ENCODE measurements around the gene OOSP3.
"Not testable (repeated sequence)": the region's sequence is repeated elsewhere in the genome, so short reads cannot be mapped to it uniquely, and the experiment has no call there.

Gene OOSP3

GRCh38 chr11:59877325-59877724, 1.3 kb upstream of the OOSP3 start:
- Histone ChIP-seq H3K9ac (ENCODE audit: low read length) (no peak overlapping the region), H3K9me3 (ENCODE audit: low read length) (no peaks in the 10 kb centered on the region), H3K27ac (ENCODE audit: low read depth, low read length) (no peak overlapping the region), H3K4me3 (ENCODE audit: low read depth in 1 of 2, low read length in 2 of 2) (no peak overlapping the region), H3K27me3 (ENCODE audit: control insufficient read depth in 1 of 2, insufficient read depth in 2 of 2, low read length in 2 of 2) (no peaks in the 10 kb centered on the region), H3K4me1 (ENCODE audit: insufficient read depth, low read length) (no peaks in the 10 kb centered on the region), H3K36me3 (ENCODE audit: insufficient read depth, low read length) (no peaks in the 10 kb centered on the region)

GRCh38 chr11:59877784-59878183, 798 bp upstream of the OOSP3 start:
- Histone ChIP-seq H3K27ac (ENCODE audit: low read depth, low read length) (no peak overlapping the region), H3K4me1 (ENCODE audit: insufficient read depth, low read length) (no peaks in the 10 kb centered on the region), H3K9ac (ENCODE audit: low read length) (no peak overlapping the region), H3K27me3 (ENCODE audit: control insufficient read depth in 1 of 2, insufficient read depth in 2 of 2, low read length in 2 of 2) (no peaks in the 10 kb centered on the region), H3K4me3 (ENCODE audit: low read depth in 1 of 2, low read length in 2 of 2) (no peak overlapping the region), H3K9me3 (ENCODE audit: low read length) (no peaks in the 10 kb centered on the region), H3K36me3 (ENCODE audit: insufficient read depth, low read length) (no peaks in the 10 kb centered on the region)

GRCh38 chr11:59879567-59879966, 985 bp downstream of the OOSP3 start:
- Histone ChIP-seq H3K36me3 (ENCODE audit: insufficient read depth, low read length) (no peaks in the 10 kb centered on the region), H3K27ac (ENCODE audit: low read depth, low read length) (no peak overlapping the region), H3K9ac (ENCODE audit: low read length) (no peak overlapping the region), H3K4me3 (ENCODE audit: low read depth in 1 of 2, low read length in 2 of 2) (no peak overlapping the region), H3K4me1 (ENCODE audit: insufficient read depth, low read length) (no peaks in the 10 kb centered on the region), H3K27me3 (ENCODE audit: control insufficient read depth in 1 of 2, insufficient read depth in 2 of 2, low read length in 2 of 2) (no peaks in the 10 kb centered on the region), H3K9me3 (ENCODE audit: low read length) (no peaks in the 10 kb centered on the region)

GRCh38 chr11:59883597-59883996, 5.0 kb downstream of the OOSP3 start:
- no peak overlapping the region for H3K9ac ChIP-seq (ENCODE audit: low read length)
- no peak overlapping the region for H3K4me3 ChIP-seq (ENCODE audit: low read depth in 1 of 2, low read length in 2 of 2)
- H3K27me3 ChIP-seq (ENCODE audit: control insufficient read depth in 1 of 2, insufficient read depth in 2 of 2, low read length in 2 of 2) = no peaks in the 10 kb centered on the region
- no peaks in the 10 kb centered on the region for H3K9me3 ChIP-seq (ENCODE audit: low read length)
- H3K36me3 ChIP-seq (ENCODE audit: insufficient read depth, low read length) = no peaks in the 10 kb centered on the region
- no peaks in the 10 kb centered on the region for H3K4me1 ChIP-seq (ENCODE audit: insufficient read depth, low read length)
- no peak overlapping the region for H3K27ac ChIP-seq (ENCODE audit: low read depth, low read length)

- H3K4me1 ChIP-seq (ENCODE audit: insufficient read depth, low read length); H3K36me3 ChIP-seq (ENCODE audit: insufficient read depth, low read length); H3K4me3 ChIP-seq (ENCODE audit: low read depth in 1 of 2, low read length in 2 of 2); H3K27me3 ChIP-seq (ENCODE audit: control insufficient read depth in 1 of 2, insufficient read depth in 2 of 2, low read length in 2 of 2); H3K27ac ChIP-seq (ENCODE audit: low read depth, low read length); H3K9me3 ChIP-seq (ENCODE audit: low read length); H3K9ac ChIP-seq (ENCODE audit: low read length): not testable (repeated sequence)
These were observed 8.6 kb downstream of the OOSP3 start for GRCh38 chr11:59887156-59887555.

- no peaks in the 10 kb centered on the region for H3K36me3 ChIP-seq (ENCODE audit: insufficient read depth, low read length)
- no peaks in the 10 kb centered on the region for H3K9me3 ChIP-seq (ENCODE audit: low read length)
- no peak overlapping the region for H3K4me3 ChIP-seq (ENCODE audit: low read depth in 1 of 2, low read length in 2 of 2)
- no peaks in the 10 kb centered on the region for H3K4me1 ChIP-seq (ENCODE audit: insufficient read depth, low read length)
- H3K9ac ChIP-seq (ENCODE audit: low read length) = no peak overlapping the region
- no peak overlapping the region for H3K27ac ChIP-seq (ENCODE audit: low read depth, low read length)
- H3K27me3 ChIP-seq (ENCODE audit: control insufficient read depth in 1 of 2, insufficient read depth in 2 of 2, low read length in 2 of 2) = no peaks in the 10 kb centered on the region
These were observed 13.2 kb downstream of the OOSP3 start for GRCh38 chr11:59891781-59892181.

GRCh38 chr11:59894616-59895015, 16.0 kb downstream of the OOSP3 start:
- no peak overlapping the region for H3K4me3 ChIP-seq (ENCODE audit: low read depth in 1 of 2, low read length in 2 of 2)
- no peaks in the 10 kb centered on the region for H3K4me1 ChIP-seq (ENCODE audit: insufficient read depth, low read length)
- H3K9me3 ChIP-seq (ENCODE audit: low read length) = no peaks in the 10 kb centered on the region
- H3K36me3 ChIP-seq (ENCODE audit: insufficient read depth, low read length) = no peaks in the 10 kb centered on the region
- H3K27me3 ChIP-seq (ENCODE audit: control insufficient read depth in 1 of 2, insufficient read depth in 2 of 2, low read length in 2 of 2) = no peaks in the 10 kb centered on the region
- H3K27ac ChIP-seq (ENCODE audit: low read depth, low read length) = no peak overlapping the region
- H3K9ac ChIP-seq (ENCODE audit: low read length) = no peak overlapping the region

- H3K36me3 ChIP-seq (ENCODE audit: insufficient read depth, low read length) = no peaks in the 10 kb centered on the region
- no peak overlapping the region for H3K4me3 ChIP-seq (ENCODE audit: low read depth in 1 of 2, low read length in 2 of 2)
These were observed 19.5 kb downstream of the OOSP3 start for GRCh38 chr11:59898046-59898445.

GRCh38 chr11:59898650-59899049, 20.1 kb downstream of the OOSP3 start:
- Histone ChIP-seq H3K9ac (ENCODE audit: low read length) (no peak overlapping the region), H3K9me3 (ENCODE audit: low read length) (no peaks in the 10 kb centered on the region), H3K4me1 (ENCODE audit: insufficient read depth, low read length) (no peaks in the 10 kb centered on the region), H3K27me3 (ENCODE audit: control insufficient read depth in 1 of 2, insufficient read depth in 2 of 2, low read length in 2 of 2) (no peaks in the 10 kb centered on the region), H3K4me3 (ENCODE audit: low read depth in 1 of 2, low read length in 2 of 2) (no peak overlapping the region), H3K27ac (ENCODE audit: low read depth, low read length) (no peak overlapping the region), H3K36me3 (ENCODE audit: insufficient read depth, low read length) (no peaks in the 10 kb centered on the region)

More at GRCh38 chr11:59898046-59898445, 19.5 kb downstream of the OOSP3 start:
- Histone ChIP-seq H3K4me1 (ENCODE audit: insufficient read depth, low read length) (no peaks in the 10 kb centered on the region), H3K9ac (ENCODE audit: low read length) (no peak overlapping the region), H3K27ac (ENCODE audit: low read depth, low read length) (no peak overlapping the region), H3K27me3 (ENCODE audit: control insufficient read depth in 1 of 2, insufficient read depth in 2 of 2, low read length in 2 of 2) (no peaks in the 10 kb centered on the region), H3K9me3 (ENCODE audit: low read length) (no peaks in the 10 kb centered on the region)

GRCh38 chr11:59899532-59899931, 20.9 kb downstream of the OOSP3 start:
- Histone ChIP-seq H3K27me3 (ENCODE audit: control insufficient read depth in 1 of 2, insufficient read depth in 2 of 2, low read length in 2 of 2) (no peaks in the 10 kb centered on the region), H3K36me3 (ENCODE audit: insufficient read depth, low read length) (no peaks in the 10 kb centered on the region), H3K4me1 (ENCODE audit: insufficient read depth, low read length) (no peaks in the 10 kb centered on the region), H3K27ac (ENCODE audit: low read depth, low read length) (no peak overlapping the region), H3K4me3 (ENCODE audit: low read depth in 1 of 2, low read length in 2 of 2) (no peak overlapping the region), H3K9ac (ENCODE audit: low read length) (no peak overlapping the region), H3K9me3 (ENCODE audit: low read length) (no peaks in the 10 kb centered on the region)

- no peak overlapping the region for H3K27ac ChIP-seq (ENCODE audit: low read depth, low read length)
- H3K4me1 ChIP-seq (ENCODE audit: insufficient read depth, low read length) = no peaks in the 10 kb centered on the region
- H3K9ac ChIP-seq (ENCODE audit: low read length) = no peak overlapping the region
- H3K36me3 ChIP-seq (ENCODE audit: insufficient read depth, low read length) = no peaks in the 10 kb centered on the region
- no peaks in the 10 kb centered on the region for H3K27me3 ChIP-seq (ENCODE audit: control insufficient read depth in 1 of 2, insufficient read depth in 2 of 2, low read length in 2 of 2)
- no peaks in the 10 kb centered on the region for H3K9me3 ChIP-seq (ENCODE audit: low read length)
- H3K4me3 ChIP-seq (ENCODE audit: low read depth in 1 of 2, low read length in 2 of 2) = no peak overlapping the region
These were observed 22.0 kb downstream of the OOSP3 start for GRCh38 chr11:59900366-59901126.

- Histone ChIP-seq H3K9me3 (ENCODE audit: low read length) (no peaks in the 10 kb centered on the region), H3K27me3 (ENCODE audit: control insufficient read depth in 1 of 2, insufficient read depth in 2 of 2, low read length in 2 of 2) (no peaks in the 10 kb centered on the region), H3K4me3 (ENCODE audit: low read depth in 1 of 2, low read length in 2 of 2) (no peak overlapping the region), H3K36me3 (ENCODE audit: insufficient read depth, low read length) (no peaks in the 10 kb centered on the region), H3K4me1 (ENCODE audit: insufficient read depth, low read length) (no peaks in the 10 kb centered on the region), H3K9ac (ENCODE audit: low read length) (no peak overlapping the region), H3K27ac (ENCODE audit: low read depth, low read length) (no peak overlapping the region)
These were observed 22.7 kb downstream of the OOSP3 start for GRCh38 chr11:59901306-59901705.

All from muscle layer of colon (tissue), 2 donors.